Mononuclear cell (primary cell): Measurements from ENCODE around the gene NMNAT1. TPM values are rescaled to one million over a fixed set of nuclear protein-coding genes. Genes with fewer than 3 reads are reported as not detected.
A peak's percentile ranks its signal among the peaks of the same experiment; 100 is the strongest.
"Not testable (repeated sequence)": the region's sequence is repeated elsewhere in the genome, so short reads cannot be mapped to it uniquely, and the experiment has no call there.

ENCODE experiments used
- H3K27me3 ChIP-seq: 2 replicates; pipeline ENCODE4 v1.6.0; 2011; ENCODE audit warnings: low read length, control low read depth; ENCODE audit not compliant: insufficient read depth
- H3K4me1 ChIP-seq: 2 replicates; pipeline ENCODE4 v1.5.1; 2011; ENCODE audit warnings: mild to moderate bottlenecking, low read length, control low read depth; ENCODE audit not compliant: insufficient read depth
- H3K4me3 ChIP-seq: 2 replicates; pipeline ENCODE4 v1.5.1; 2011; ENCODE audit warnings: mild to moderate bottlenecking, low read length, moderate library complexity
- H3K9me3 ChIP-seq: 2 replicates; pipeline ENCODE4 v1.5.1; 2011; ENCODE audit warnings: low read depth, mild to moderate bottlenecking, control low read depth, low read length
- total RNA-seq: library from RNA; depleted of rRNA; stranded (reverse); fragments of >200 nt; gene quantifications from one replicate; pipeline ENCODE4 v1.2.3, GENCODE V29; 2012

NMNAT1 gene
- total RNA-seq, 1 donor = 1.7 TPM

DNA sequence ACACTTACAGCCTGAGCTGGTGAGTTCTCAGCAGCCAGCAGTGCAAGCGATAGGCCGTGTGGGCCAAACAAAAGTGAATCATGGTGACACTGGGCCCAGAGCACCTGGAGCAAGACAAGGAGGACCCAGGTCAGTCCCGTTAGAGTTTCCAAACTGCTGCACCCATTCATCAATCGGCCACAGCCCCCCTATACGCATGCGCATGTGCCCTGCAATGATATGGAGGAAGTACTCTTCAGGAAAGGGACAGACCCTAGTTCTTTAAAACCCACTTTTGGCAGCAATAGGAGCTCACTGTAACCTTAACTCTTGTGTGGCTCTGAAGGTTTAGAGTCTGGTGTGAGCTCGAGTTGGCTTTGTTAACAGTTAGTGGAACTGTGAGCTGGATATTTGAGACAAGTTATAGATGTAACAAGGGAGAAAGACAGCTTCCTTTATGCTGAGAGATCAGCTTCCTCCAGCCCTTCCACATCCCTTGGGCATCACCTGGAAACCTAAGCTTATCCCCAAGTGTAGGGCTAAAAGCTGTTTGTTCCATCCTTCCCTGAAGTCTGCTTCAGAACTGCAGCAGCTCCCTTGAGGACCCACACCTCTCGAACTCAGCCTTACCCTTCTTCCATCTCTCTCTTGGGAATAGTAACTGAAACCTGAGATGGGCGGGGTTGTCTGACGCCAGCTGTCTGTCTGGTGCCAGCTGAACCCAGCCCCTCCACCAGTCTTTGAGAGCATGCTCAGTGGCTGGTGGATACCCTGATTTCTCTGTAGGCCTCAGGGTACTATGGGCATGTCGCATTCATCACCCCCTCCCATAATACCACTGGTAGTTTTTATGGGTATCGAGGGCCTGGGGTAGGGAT, 17.7 kb downstream of the NMNAT1 start:
- Histone ChIP-seq H3K27me3 (no peaks in the 10 kb centered on the region), H3K4me3 (no peak overlapping the region), H3K4me1 (no peaks in the 10 kb centered on the region), H3K9me3 (no peaks in the 10 kb centered on the region)

- Histone ChIP-seq H3K27me3 (no peaks in the 10 kb centered on the region), H3K4me1 (peaks cover 2% of the 10 kb centered on the region), H3K4me3 (no peak overlapping the region), H3K9me3 (no peaks in the 10 kb centered on the region)
These were observed 41.0 kb downstream of the NMNAT1 start for GRCh38 chr1:9984253-9984652.

GRCh38 chr1:9985001-9985400, 41.7 kb downstream of the NMNAT1 start:
- Histone ChIP-seq H3K4me3 (no peak overlapping the region), H3K27me3 (no peaks in the 10 kb centered on the region), H3K4me1 (peaks cover 10% of the 10 kb centered on the region), H3K9me3 (no peaks in the 10 kb centered on the region)

DNA sequence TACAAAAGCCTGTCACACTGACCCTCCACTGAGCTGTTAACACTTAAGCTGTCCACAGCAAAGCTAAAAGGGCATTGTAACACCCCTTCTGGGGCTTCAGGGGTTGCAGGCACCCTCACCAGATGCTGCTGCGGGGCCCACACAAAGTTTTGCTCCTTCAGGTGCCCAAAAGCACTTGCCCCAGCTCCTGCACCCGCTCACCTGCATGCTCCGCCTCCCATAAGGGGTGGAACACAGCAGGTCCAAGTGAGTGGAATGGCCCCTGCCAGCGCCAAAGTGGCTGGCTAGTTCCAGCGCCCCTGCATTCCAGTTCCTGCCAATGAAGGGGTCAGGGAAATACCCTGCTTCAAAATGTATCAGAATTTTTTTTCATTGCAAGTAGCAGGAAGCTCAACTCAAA, 46.5 kb downstream of the NMNAT1 start:
- peaks cover 46% of the 10 kb centered on the region for H3K4me1 ChIP-seq
- H3K4me3 ChIP-seq = no peak overlapping the region
- no peaks in the 10 kb centered on the region for H3K9me3 ChIP-seq
- no peaks in the 10 kb centered on the region for H3K27me3 ChIP-seq

DNA sequence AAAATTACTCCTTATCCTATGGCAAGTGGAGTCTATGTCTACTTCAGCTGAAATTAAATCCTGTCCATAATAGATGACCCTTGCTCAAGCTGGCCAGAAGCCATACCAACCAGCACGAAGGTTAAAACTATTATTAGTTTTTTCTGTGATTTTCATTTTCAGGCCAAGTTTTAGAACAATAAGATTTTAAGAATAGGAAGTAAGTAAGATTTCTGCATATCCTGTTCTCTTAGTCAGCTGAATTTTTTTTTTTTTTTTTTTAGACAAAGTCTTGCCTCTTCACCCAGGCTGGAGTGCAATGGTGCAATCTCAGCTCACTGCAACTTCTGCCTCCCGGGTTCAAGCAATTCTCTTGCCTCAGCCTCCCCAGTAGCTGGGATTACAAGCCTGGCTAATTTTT, 47.7 kb downstream of the NMNAT1 start:
- no peaks in the 10 kb centered on the region for H3K9me3 ChIP-seq
- H3K27me3 ChIP-seq = no peaks in the 10 kb centered on the region
- H3K4me3 ChIP-seq = no peak overlapping the region
- H3K4me1 ChIP-seq = peaks cover 46% of the 10 kb centered on the region

GRCh38 chr1:9992910-9993309, 49.6 kb downstream of the NMNAT1 start:
- peaks cover 8% of the 10 kb centered on the region for H3K27me3 ChIP-seq
- H3K9me3 ChIP-seq = no peaks in the 10 kb centered on the region
- peaks cover 55% of the 10 kb centered on the region for H3K4me1 ChIP-seq
- H3K4me3 ChIP-seq = no peak overlapping the region

DNA sequence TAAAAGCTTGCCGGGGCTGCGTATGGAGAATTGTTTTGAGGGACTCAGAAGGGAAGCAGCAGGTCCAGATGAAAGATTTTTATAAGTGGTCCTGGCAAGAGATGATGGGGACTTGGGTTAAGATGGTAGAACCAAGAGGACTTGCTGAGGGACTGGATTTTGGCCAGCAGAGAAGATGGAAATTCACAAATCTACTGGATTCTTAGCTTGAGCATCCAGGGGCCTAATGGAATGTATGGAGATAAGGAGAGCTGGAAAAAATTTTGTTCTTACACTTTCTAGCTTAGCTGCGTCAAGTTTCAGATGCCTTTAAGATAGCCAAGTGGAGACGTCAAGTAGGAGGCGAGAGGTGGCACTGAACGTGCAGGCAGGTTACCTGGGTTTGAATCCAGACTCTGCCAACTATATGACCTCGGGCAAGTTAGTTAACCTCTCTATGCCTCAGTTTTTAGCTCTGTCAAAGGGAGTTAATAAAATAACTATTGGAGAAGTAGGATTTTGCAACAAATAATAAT, 50.3 kb downstream of the NMNAT1 start:
- peaks cover 61% of the 10 kb centered on the region for H3K4me1 ChIP-seq
- no peak overlapping the region for H3K4me3 ChIP-seq
- peaks cover 15% of the 10 kb centered on the region for H3K27me3 ChIP-seq
- H3K9me3 ChIP-seq = no peaks in the 10 kb centered on the region

DNA sequence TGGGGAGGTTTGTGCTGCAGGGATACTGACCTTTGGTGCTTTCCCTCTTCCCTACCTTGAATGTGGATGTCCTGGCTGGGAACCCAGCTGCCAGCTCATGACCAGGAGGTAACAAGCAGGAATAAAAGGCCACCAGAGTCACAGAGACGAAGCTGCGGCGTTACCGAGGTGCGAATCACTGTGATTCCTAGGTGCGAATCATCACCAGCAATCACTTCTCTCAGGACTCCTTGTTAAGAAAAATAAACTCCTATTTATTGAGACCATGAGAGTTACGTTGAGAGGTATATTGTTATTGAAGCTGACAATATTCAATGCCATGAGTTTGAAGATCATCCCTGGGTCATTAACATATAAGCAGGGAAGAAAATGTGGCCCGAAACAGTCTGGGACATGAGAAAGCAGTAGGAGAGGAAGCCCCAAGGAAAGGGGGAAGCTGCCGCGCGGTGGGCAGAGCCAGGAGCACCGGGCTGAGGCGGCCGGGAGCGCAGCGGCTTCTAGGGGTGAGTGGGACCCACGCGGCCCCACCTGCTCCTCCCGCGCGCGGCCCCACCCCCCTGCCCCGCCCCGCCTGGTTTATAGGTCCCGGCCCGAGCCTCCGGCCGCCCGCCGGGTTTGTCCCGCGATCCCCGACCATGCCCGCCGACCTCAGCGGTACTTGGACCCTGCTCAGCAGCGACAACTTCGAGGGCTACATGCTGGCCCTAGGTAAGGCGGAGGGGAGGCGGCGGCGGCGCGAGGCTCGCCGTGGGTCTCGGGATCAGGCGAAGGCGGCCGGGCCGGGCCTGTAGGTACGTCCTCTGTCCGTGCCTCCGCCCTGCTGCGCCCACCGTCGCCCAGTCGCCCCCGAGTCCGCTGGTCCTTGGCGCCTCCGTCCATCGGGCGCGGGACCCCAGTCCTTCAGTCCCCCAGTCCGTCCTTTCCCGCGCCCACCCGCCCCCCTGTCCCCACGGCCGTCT, 53.6 kb downstream of the NMNAT1 start, which contains the start of gene RBP7:
RBP7 (plus strand) TSS at position 605 of the 959 bp plus-strand sequence; CDS start at position 636, 31 bp downstream.
- H3K4me1 ChIP-seq = peaks cover 32% of the 10 kb centered on the region
- no peaks in the 10 kb centered on the region for H3K9me3 ChIP-seq
- peak within 1 kb of the TSS; percentile 35 for H3K4me3 ChIP-seq
- peaks cover 29% of the 10 kb centered on the region for H3K27me3 ChIP-seq

- H3K27me3 ChIP-seq = peaks cover 29% of the 10 kb centered on the region
- no peaks in the 10 kb centered on the region for H3K9me3 ChIP-seq
- H3K4me3 ChIP-seq = no peak overlapping the region
- H3K4me1 ChIP-seq = peaks cover 15% of the 10 kb centered on the region
These were observed 57.9 kb downstream of the NMNAT1 start for GRCh38 chr1:10001016-10001665.

DNA sequence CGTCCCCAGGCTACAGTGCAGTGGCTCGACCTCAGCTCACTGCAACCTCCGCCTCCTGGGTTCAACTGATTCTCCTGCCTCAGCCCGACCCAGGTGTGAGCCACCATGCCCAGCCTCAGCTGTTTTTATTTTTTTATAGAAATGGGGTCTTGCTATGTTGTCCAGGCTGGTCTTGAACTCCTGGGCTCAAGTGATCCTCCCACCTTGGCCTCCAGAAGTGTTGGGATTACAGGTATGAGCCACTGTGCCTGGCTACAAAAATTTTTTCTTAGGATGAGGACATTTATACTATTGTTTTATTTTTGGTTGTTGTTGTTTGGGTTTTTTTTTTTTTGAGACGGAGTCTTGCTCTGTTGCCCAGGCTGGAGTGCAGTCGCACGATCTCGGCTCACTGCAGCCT, 62.0 kb downstream of the NMNAT1 start:
- not testable (repeated sequence) for H3K27me3 ChIP-seq, H3K9me3 ChIP-seq, H3K4me1 ChIP-seq, H3K4me3 ChIP-seq

DNA sequence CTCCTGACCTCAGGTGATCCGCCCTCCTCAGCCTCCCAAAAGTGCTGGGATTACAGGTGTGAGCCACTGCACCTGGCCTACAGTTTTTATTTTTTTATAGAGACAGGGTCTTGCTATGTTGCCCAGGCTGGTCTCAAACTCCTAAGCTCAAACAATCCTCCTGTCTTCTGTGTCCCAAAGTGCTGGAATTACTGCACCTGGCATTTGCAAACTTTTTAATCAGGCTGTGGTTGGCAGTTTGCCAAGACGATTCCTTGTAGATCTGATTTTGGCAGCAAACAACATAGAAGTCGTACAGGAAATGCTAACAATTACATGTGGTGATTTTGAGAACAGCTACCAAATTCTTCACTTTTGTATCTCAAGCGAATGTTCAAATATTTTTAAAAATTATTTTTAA, 63.9 kb downstream of the NMNAT1 start:
- no peak overlapping the region for H3K4me3 ChIP-seq
- no peaks in the 10 kb centered on the region for H3K9me3 ChIP-seq

DNA sequence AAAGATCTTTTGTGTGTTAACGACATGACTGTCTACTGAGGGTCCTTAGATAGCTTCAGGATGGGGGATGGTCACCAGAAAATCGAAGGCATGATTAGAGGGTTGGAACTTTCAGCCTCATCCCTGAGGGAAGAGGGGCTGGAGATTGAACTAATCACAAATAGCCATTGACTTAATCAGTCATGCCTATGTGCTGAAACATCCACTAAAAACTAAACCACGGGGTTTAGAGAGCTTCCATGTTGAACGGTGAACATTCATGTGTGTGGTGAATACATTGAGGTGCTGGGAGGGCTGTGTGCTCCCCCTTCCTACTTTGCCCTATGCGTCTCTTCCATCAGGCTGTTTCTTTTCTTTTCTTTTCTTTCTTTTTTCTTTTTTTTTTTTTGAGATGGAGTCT, 70.7 kb downstream of the NMNAT1 start:
- Histone ChIP-seq H3K9me3 (no peaks in the 10 kb centered on the region), H3K4me3 (no peak overlapping the region), H3K27me3 (no peaks in the 10 kb centered on the region), H3K4me1 (no peaks in the 10 kb centered on the region)

More for the DNA sequence above, 63.9 kb downstream of the NMNAT1 start:
- Histone ChIP-seq H3K4me1 (no peaks in the 10 kb centered on the region), H3K27me3 (no peaks in the 10 kb centered on the region)

GRCh38 chr1:10019561-10019960, 76.3 kb downstream of the NMNAT1 start:
- Histone ChIP-seq H3K4me1 (peaks cover 15% of the 10 kb centered on the region), H3K27me3 (no peaks in the 10 kb centered on the region), H3K9me3 (no peaks in the 10 kb centered on the region), H3K4me3 (no peak overlapping the region)

DNA sequence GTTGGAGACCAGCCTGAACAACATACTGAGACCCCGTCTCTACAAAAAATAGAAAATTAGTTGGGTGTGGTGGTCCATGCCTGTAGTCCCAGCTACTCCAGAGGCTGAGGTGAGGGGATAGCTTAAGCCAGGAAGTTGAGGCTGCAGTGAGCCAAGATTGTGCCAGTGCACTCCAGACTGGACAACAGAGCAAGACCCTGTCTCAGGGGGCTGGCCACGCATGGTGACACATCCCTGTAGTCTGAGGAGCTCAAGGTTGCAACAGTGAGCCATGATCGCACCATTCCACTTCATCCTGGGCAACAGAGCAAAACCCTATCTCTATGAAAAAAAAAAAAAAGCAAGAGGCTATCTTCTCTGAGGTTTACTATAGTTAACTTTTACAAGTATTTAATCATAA, 76.8 kb downstream of the NMNAT1 start:
- Histone ChIP-seq H3K9me3 (no peaks in the 10 kb centered on the region), H3K4me1 (peaks cover 15% of the 10 kb centered on the region), H3K4me3 (no peak overlapping the region), H3K27me3 (no peaks in the 10 kb centered on the region)

DNA sequence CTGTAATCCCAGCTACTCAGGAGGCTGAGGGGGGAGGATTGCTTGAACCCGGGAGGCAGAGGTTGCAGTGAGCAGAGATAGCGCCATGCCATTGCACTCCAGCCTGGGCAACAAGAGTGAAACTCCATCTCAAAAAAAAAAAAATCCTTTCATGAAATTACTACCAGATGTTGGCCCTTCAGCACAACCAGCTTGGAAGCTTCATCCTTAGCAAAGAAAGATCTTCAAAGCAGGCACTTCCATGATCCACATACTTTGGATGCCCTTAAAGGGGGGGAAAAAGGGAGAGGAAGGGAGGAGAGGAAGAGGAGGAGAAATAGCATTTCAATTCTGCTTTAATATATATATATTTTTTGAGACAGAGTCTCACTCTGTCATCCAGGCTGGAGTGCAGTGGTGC, 77.4 kb downstream of the NMNAT1 start:
- H3K4me1 ChIP-seq = peaks cover 15% of the 10 kb centered on the region
- H3K27me3 ChIP-seq, H3K9me3 ChIP-seq, H3K4me3 ChIP-seq: not testable (repeated sequence)
